GM21723 (cell line): ENCODE measurements around the gene SSH2.

Source experiments
- ATAC-seq: cut with Tn5 transposase; IDR thresholded peaks from one replicate; pipeline ENCODE4 v1.9.1; 2021; ENCODE audit warnings: mild to moderate bottlenecking, moderate library complexity; ENCODE audit not compliant: unreplicated experiment

SSH2 gene

GRCh38 chr17:29642171-29642611 is 287.8 kb downstream of the SSH2 start:
- no peak for ATAC-seq

- ATAC-seq = no peak
Observed at GRCh38 chr17:29640981-29641642, 288.9 kb downstream of the SSH2 start.

- ATAC-seq = no peak
Observed at GRCh38 chr17:29640413-29640812, 289.6 kb downstream of the SSH2 start.

- no peak for ATAC-seq
Observed at GRCh38 chr17:29633886-29634285, 296.1 kb downstream of the SSH2 start.

GRCh38 chr17:29630630-29631193 is 299.3 kb downstream of the SSH2 start:
- no peak for ATAC-seq

GRCh38 chr17:29629839-29630238 is 300.2 kb downstream of the SSH2 start:
- ATAC-seq = no peak

- no peak for ATAC-seq
Observed at GRCh38 chr17:29628644-29629043, 301.4 kb downstream of the SSH2 start.

- no peak for ATAC-seq
Observed at GRCh38 chr17:29627951-29628350, 302.1 kb downstream of the SSH2 start.

GRCh38 chr17:29625037-29625750 is 304.8 kb downstream of the SSH2 start:
- no peak for ATAC-seq

- no peak for ATAC-seq
Observed at GRCh38 chr17:29624586-29624985, 305.4 kb downstream of the SSH2 start.

- ATAC-seq = no peak
Observed at GRCh38 chr17:29623283-29623647, 306.8 kb downstream of the SSH2 start.

- peak; percentile 59 for ATAC-seq
Observed at GRCh38 chr17:29622337-29623282, 307.4 kb downstream of the SSH2 start, which contains the start of gene CORO6. CORO6 (minus strand) TSS chr17:29622912; CDS start chr17:29621421, 1,491 bp downstream.

GRCh38 chr17:29621751-29622194 is 308.3 kb downstream of the SSH2 start:
- ATAC-seq = no peak

GRCh38 chr17:29620779-29621500 is 309.1 kb downstream of the SSH2 start:
- ATAC-seq = no peak

GRCh38 chr17:29620271-29620670 is 309.8 kb downstream of the SSH2 start:
- no peak for ATAC-seq

- ATAC-seq = no peak
Observed at GRCh38 chr17:29619251-29619650, 310.8 kb downstream of the SSH2 start.

GRCh38 chr17:29618272-29619065 is 311.6 kb downstream of the SSH2 start:
- ATAC-seq = no peak

GRCh38 chr17:29617481-29618271 is 312.4 kb downstream of the SSH2 start:
- no peak for ATAC-seq

- peak; percentile 42 for ATAC-seq
Observed at GRCh38 chr17:29617125-29617480, 312.9 kb downstream of the SSH2 start.
